Osteocyte (in vitro differentiated cells): ENCODE results near the gene RANBP10. TPM values are rescaled to one million over a fixed set of nuclear protein-coding genes. Genes with fewer than 3 reads are reported as not detected.

ENCODE experiments used
- DNase-seq: peaks from one replicate; pipeline ENCODE4 v3.0.0; 2021; ENCODE audit warnings: mixed read lengths; ENCODE audit not compliant: unreplicated experiment; ENCODE audit errors: extremely low spot score
- H3K27ac Mint-ChIP-seq: one replicate; pipeline ENCODE4 v1.8.0; 2021; ENCODE audit warnings: mild to moderate bottlenecking, mixed read lengths; ENCODE audit not compliant: unreplicated experiment
- H3K27me3 Mint-ChIP-seq: one replicate; pipeline ENCODE4 v1.8.0; 2021; ENCODE audit warnings: mixed read lengths; ENCODE audit not compliant: unreplicated experiment
- H3K36me3 Mint-ChIP-seq: one replicate; pipeline ENCODE4 v1.8.0; 2021; ENCODE audit warnings: mixed read lengths; ENCODE audit not compliant: unreplicated experiment
- H3K4me1 Mint-ChIP-seq: one replicate; pipeline ENCODE4 v1.8.0; 2021; ENCODE audit warnings: mixed read lengths; ENCODE audit not compliant: unreplicated experiment
- H3K4me3 Mint-ChIP-seq: one replicate; pipeline ENCODE4 v1.8.0; 2021; ENCODE audit warnings: mild to moderate bottlenecking, moderate library complexity, mixed read lengths; ENCODE audit not compliant: unreplicated experiment
- H3K9me3 Mint-ChIP-seq: one replicate; pipeline ENCODE4 v1.8.0; 2021; ENCODE audit warnings: mixed read lengths; ENCODE audit not compliant: unreplicated experiment
- CTCF ChIP-seq: fragments of 200-600 bp; sonication (generic); IDR thresholded peaks from 2 replicates; pipeline ENCODE4 v1.5.0; 2021; ENCODE audit warnings: antibody characterized with exemption, mild to moderate bottlenecking, moderate library complexity
- total RNA-seq: library from RNA; stranded (reverse); gene quantifications from 2 replicates; pipeline ENCODE4 v1.2.1, GENCODE V29; 2021

Gene RANBP10
- total RNA-seq, 1 donor from 2014 or later = 18.9 TPM

- TF ChIP-seq CTCF = no peak
- no peaks in the 10 kb centered on the region for H3K9me3 Mint-ChIP-seq
- peaks cover 19% of the 10 kb centered on the region for H3K36me3 Mint-ChIP-seq
- no peak for DNase-seq
- no peak overlapping the region for H3K27ac Mint-ChIP-seq
- peaks cover 12% of the 10 kb centered on the region for H3K4me1 Mint-ChIP-seq
- H3K27me3 Mint-ChIP-seq = no peaks in the 10 kb centered on the region
- H3K4me3 Mint-ChIP-seq = no peak overlapping the region
Observed at GRCh38 chr16:67775273-67775672, 31.1 kb downstream of the RANBP10 start.

DNA sequence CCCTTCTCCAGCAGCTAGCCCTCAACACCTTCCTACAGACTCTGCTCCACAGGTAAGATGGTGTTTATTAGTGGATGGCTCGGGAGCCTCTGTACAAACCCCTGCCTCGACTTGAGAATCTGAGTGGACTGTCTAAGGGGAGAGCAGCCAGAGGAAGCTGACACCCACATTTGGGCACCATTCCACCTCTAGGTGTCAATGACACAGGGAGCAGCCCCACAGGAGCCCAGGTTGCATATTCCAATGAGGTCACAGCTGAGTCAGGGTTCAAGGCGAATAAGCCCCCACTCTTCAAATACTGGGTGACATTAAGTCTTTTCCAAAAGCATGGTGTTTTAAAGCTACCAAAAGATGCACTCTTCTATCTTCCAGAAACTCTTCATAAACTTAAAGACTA, 31.9 kb downstream of the RANBP10 start:
- Mint-ChIP-seq H3K36me3 (peaks cover 26% of the 10 kb centered on the region), H3K9me3 (no peaks in the 10 kb centered on the region), H3K4me1 (peaks cover 12% of the 10 kb centered on the region), H3K4me3 (no peak overlapping the region), H3K27ac (no peak overlapping the region), H3K27me3 (no peaks in the 10 kb centered on the region)
- no peak for TF ChIP-seq CTCF
- no peak for DNase-seq

DNA sequence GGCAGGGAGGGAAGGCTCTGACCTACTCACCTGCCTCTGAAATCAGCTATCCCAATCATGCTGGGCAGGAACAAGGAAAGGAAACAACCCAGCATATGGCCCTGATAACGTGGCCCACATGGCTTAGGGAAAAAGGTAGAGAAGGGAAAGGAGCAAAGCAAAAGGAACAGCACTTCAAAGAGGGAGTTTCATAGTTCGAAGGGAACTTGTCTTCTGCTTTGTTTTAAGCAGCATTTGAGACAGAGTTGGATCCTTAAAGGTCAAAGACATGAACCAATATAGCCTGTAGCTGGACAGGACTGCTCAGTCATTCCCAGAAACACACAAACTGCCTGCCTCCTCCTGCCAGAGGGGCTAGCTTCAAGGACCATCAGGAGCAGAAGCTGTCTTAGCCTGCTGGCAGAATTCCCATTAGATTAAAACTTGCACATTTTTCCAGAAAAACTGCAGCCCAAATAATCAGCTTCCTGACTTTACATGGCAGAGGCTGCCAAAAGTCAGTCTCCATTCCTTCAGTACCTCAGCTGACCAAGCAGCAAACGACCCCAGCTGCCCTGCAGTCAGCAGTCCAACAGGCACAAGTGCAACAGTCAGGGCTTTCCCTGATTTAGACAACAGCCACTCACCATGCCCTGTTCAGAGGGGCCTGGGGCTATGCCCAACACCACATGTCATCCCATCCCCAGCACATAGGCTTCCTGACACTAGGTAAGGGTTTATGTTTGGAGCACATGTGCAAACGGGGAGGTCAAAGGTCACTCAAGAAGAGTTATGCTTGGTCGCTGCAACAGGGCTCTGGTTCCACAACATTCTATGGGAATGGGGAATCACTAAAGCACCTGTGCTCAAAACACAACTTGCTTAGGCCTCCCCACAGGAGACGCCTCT, 32.5 kb downstream of the RANBP10 start:
- no peaks in the 10 kb centered on the region for H3K27me3 Mint-ChIP-seq
- no peak overlapping the region for H3K27ac Mint-ChIP-seq

DNA sequence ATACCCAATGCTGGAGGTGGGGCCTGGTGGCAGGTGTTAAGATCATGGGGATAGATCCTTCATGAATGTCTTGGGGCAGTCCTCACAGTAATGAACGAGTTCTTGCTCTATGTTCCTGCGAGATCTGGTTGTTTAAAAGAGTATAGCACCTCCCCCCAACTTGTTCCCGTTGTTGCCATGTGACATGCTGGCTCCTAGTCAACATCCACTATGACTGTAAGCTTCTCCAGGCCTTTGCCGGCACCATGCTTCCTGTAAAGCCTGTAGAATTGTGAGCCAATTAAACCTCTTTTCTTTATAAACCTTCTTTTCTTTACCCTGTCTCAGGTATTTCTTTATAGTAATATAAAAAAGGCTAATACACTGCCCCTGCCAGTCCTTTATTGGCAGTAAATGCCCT, 33.3 kb downstream of the RANBP10 start:
- peaks cover 12% of the 10 kb centered on the region for H3K4me1 Mint-ChIP-seq
- H3K27me3 Mint-ChIP-seq = no peaks in the 10 kb centered on the region
- no peaks in the 10 kb centered on the region for H3K9me3 Mint-ChIP-seq
- H3K27ac Mint-ChIP-seq = no peak overlapping the region
- no peak overlapping the region for H3K4me3 Mint-ChIP-seq
- peaks cover 26% of the 10 kb centered on the region for H3K36me3 Mint-ChIP-seq
- TF ChIP-seq CTCF = no peak
- DNase-seq = no peak

More for the DNA sequence above, 32.5 kb downstream of the RANBP10 start:
- peaks cover 26% of the 10 kb centered on the region for H3K36me3 Mint-ChIP-seq
- H3K4me1 Mint-ChIP-seq = peaks cover 12% of the 10 kb centered on the region
- no peak overlapping the region for H3K4me3 Mint-ChIP-seq
- DNase-seq = no peak
- no peaks in the 10 kb centered on the region for H3K9me3 Mint-ChIP-seq
- TF ChIP-seq CTCF = no peak

DNA sequence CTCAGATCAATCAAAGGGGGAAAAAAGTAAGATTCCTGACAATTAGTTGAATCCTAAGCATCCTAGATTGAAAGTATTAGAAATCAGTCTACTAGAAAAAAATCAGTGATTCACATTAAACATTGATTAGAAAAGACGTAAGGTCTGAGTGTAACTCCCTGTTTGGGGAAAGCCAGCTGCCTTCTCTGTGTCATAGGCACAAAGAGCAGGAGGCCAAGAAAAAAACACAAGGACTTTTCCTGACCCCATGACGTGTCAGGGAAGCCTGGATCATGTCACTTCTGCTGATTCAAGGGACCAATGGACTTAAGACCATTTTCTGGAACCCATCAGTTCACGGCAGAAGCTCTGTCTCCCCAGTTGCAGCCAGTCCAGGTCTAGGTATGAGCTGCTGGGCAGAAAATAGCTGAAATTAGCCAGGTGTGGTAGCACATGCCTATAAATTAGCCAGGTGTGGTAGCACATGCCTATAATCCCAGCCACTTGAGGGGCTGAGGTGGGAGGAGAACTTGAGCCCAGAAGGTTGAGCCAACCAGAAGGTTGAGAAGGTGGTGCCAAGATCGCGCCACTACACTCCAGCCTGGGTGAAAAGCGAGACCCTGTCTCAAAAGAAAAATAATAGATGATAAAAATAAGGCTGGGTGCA, 35.9 kb downstream of the RANBP10 start:
- Mint-ChIP-seq H3K36me3 (peaks cover 36% of the 10 kb centered on the region), H3K9me3 (no peaks in the 10 kb centered on the region), H3K4me1 (peaks cover 12% of the 10 kb centered on the region), H3K27me3 (no peaks in the 10 kb centered on the region), H3K27ac (no peak overlapping the region), H3K4me3 (no peak overlapping the region)
- no peak for TF ChIP-seq CTCF
- DNase-seq = no peak
